Glutamatergic neuron (in vitro differentiated cells): ENCODE data around the gene MSX2. TPM values are rescaled to one million over a fixed set of nuclear protein-coding genes. Genes with fewer than 3 reads are reported as not detected.

Experiments used
- DNase-seq: peaks from one replicate; pipeline ENCODE4 v3.0.0; 2022
- H3K27ac Mint-ChIP-seq: one replicate; pipeline ENCODE4 v1.8.0; 2020; ENCODE audit warnings: mild to moderate bottlenecking, mixed read lengths, inconsistent platforms; ENCODE audit not compliant: unreplicated experiment
- H3K27me3 Mint-ChIP-seq: one replicate; pipeline ENCODE4 v1.8.0; 2020; ENCODE audit warnings: mild to moderate bottlenecking, moderate library complexity, mixed read lengths, inconsistent platforms; ENCODE audit not compliant: unreplicated experiment
- H3K36me3 Mint-ChIP-seq: one replicate; pipeline ENCODE4 v1.8.0; 2020; ENCODE audit warnings: mild to moderate bottlenecking, mixed read lengths, inconsistent platforms; ENCODE audit not compliant: unreplicated experiment
- H3K4me1 Mint-ChIP-seq: one replicate; pipeline ENCODE4 v1.8.0; 2020; ENCODE audit warnings: mild to moderate bottlenecking, low read depth, mixed read lengths, inconsistent platforms; ENCODE audit not compliant: unreplicated experiment
- H3K4me3 Mint-ChIP-seq: one replicate; pipeline ENCODE4 v1.8.0; 2020; ENCODE audit warnings: mild to moderate bottlenecking, mixed read lengths, inconsistent platforms; ENCODE audit not compliant: unreplicated experiment
- H3K9me3 Mint-ChIP-seq: one replicate; pipeline ENCODE4 v1.8.0; 2020; ENCODE audit warnings: mild to moderate bottlenecking, moderate library complexity, mixed read lengths, inconsistent platforms; ENCODE audit not compliant: unreplicated experiment
- CTCF ChIP-seq: fragments of 200-600 bp; sonication (generic); IDR thresholded peaks from one replicate; pipeline ENCODE4 v1.5.0; 2021; ENCODE audit not compliant: partially characterized antibody, unreplicated experiment
- total RNA-seq: library from RNA; stranded (reverse); fragmentation: NEBNext Ultra II Directional; extraction: Animal tissue kit (Norgen Biotek cat#: 25700); gene quantifications from one replicate; pipeline ENCODE4 v1.2.1, GENCODE V29; 2021; ENCODE audit not compliant: unreplicated experiment

MSX2 gene
- total RNA-seq, 1 donor from 2014 or later: not detected

GRCh38 chr5:174693697-174694385 is 30.5 kb upstream of the MSX2 start:
- DNase-seq: no peak
- no peak for TF ChIP-seq CTCF
- H3K4me1 Mint-ChIP-seq: peaks cover 4% of the 10 kb centered on the region
- H3K27me3 Mint-ChIP-seq: peaks cover 10% of the 10 kb centered on the region
- peaks cover 1% of the 10 kb centered on the region for H3K9me3 Mint-ChIP-seq
- H3K4me3 Mint-ChIP-seq: no peak overlapping the region
- H3K27ac Mint-ChIP-seq: no peak overlapping the region
- H3K36me3 Mint-ChIP-seq: no peaks in the 10 kb centered on the region

GRCh38 chr5:174694611-174695010 is 29.8 kb upstream of the MSX2 start:
- Mint-ChIP-seq H3K27ac (no peak overlapping the region), H3K4me3 (no peak overlapping the region), H3K36me3 (no peaks in the 10 kb centered on the region), H3K27me3 (peaks cover 10% of the 10 kb centered on the region), H3K9me3 (peaks cover 1% of the 10 kb centered on the region), H3K4me1 (peaks cover 4% of the 10 kb centered on the region)
- TF ChIP-seq CTCF: no peak
- no peak for DNase-seq

GRCh38 chr5:174698156-174698555 is 26.2 kb upstream of the MSX2 start:
- no peak overlapping the region for H3K4me3 Mint-ChIP-seq
- H3K27me3 Mint-ChIP-seq: peaks cover 4% of the 10 kb centered on the region
- H3K9me3 Mint-ChIP-seq: no peaks in the 10 kb centered on the region
- no peaks in the 10 kb centered on the region for H3K36me3 Mint-ChIP-seq
- no peak for DNase-seq
- no peak overlapping the region for H3K27ac Mint-ChIP-seq
- no peak for TF ChIP-seq CTCF
- H3K4me1 Mint-ChIP-seq: no peaks in the 10 kb centered on the region

GRCh38 chr5:174699131-174699530 is 25.3 kb upstream of the MSX2 start:
- no peak for TF ChIP-seq CTCF
- H3K9me3 Mint-ChIP-seq: no peaks in the 10 kb centered on the region
- no peaks in the 10 kb centered on the region for H3K4me1 Mint-ChIP-seq
- no peak overlapping the region for H3K4me3 Mint-ChIP-seq
- no peak for DNase-seq
- H3K27ac Mint-ChIP-seq: no peak overlapping the region
- H3K36me3 Mint-ChIP-seq: no peaks in the 10 kb centered on the region
- peaks cover 1% of the 10 kb centered on the region for H3K27me3 Mint-ChIP-seq

GRCh38 chr5:174706997-174707572 is 17.3 kb upstream of the MSX2 start:
- Mint-ChIP-seq H3K27ac (no peak overlapping the region), H3K27me3 (peaks cover 1% of the 10 kb centered on the region), H3K36me3 (no peaks in the 10 kb centered on the region), H3K4me1 (no peaks in the 10 kb centered on the region), H3K4me3 (no peak overlapping the region), H3K9me3 (no peaks in the 10 kb centered on the region)
- DNase-seq: no peak
- no peak for TF ChIP-seq CTCF
